SU-DHL-6 (cell line): ENCODE data around the gene CNTN5.

Source experiments
- H2AFZ ChIP-seq: fragments of 200-600 bp; sonication (generic); 2 replicates; pipeline ENCODE4 v1.6.1; 2014; ENCODE audit warnings: low read depth, mild to moderate bottlenecking, moderate library complexity, mixed read lengths, antibody characterized with exemption, low read length; ENCODE audit not compliant: severe bottlenecking
- H3F3A ChIP-seq: fragments of 200-600 bp; shearing (Covaris generic); 2 replicates; pipeline ENCODE4 v1.6.0; 2016; ENCODE audit warnings: antibody characterized with exemption, mild to moderate bottlenecking; ENCODE audit not compliant: insufficient read depth
- H3K27ac ChIP-seq: fragments of 200-600 bp; sonication (generic); 2 replicates; pipeline ENCODE4 v1.5.1; 2016; ENCODE audit warnings: low read depth, mild to moderate bottlenecking, low read length, moderate library complexity, mixed read lengths
- H3K27me3 ChIP-seq: fragments of 200-600 bp; sonication (generic), shearing (Covaris generic); 2 replicates; pipeline ENCODE4 v1.6.0; 2014; ENCODE audit warnings: mild to moderate bottlenecking, low read length
- H3K36me3 ChIP-seq: fragments of 200-600 bp; sonication (generic); 2 replicates; pipeline ENCODE4 v1.6.1; 2014; ENCODE audit warnings: mild to moderate bottlenecking, low read length, mixed read lengths
- H3K4me2 ChIP-seq: fragments of 300-600, 200-600 bp; shearing (Covaris generic), sonication (generic); 2 replicates; pipeline ENCODE4 v1.6.0; 2014; ENCODE audit warnings: low read length, low read depth, mild to moderate bottlenecking; ENCODE audit not compliant: poor library complexity, severe bottlenecking
- H3K4me3 ChIP-seq: fragments of 200-600 bp; sonication (generic); 2 replicates; pipeline ENCODE4 v1.5.1; 2014; ENCODE audit warnings: antibody characterized with exemption, low read length, mild to moderate bottlenecking, mixed read lengths; ENCODE audit not compliant: insufficient read depth, poor library complexity, severe bottlenecking
- H3K79me2 ChIP-seq: fragments of 200-600 bp; sonication (generic); 2 replicates; pipeline ENCODE4 v1.6.1; 2014; ENCODE audit warnings: mild to moderate bottlenecking, low read length, moderate library complexity; ENCODE audit not compliant: insufficient read depth
- H3K9ac ChIP-seq: fragments of 200-600 bp; sonication (generic); 2 replicates; pipeline ENCODE4 v1.7.0; 2014; ENCODE audit warnings: mild to moderate bottlenecking, low read length
- H3K9me2 ChIP-seq: fragments of 200-600 bp; sonication (generic); replicated peaks from 2 replicates; pipeline ENCODE4 v1.6.1; 2014; ENCODE audit warnings: low read length; ENCODE audit not compliant: insufficient read depth
- H3K9me3 ChIP-seq: fragments of 200-600 bp; sonication (generic); 2 replicates; pipeline ENCODE4 v1.6.1; 2014; ENCODE audit warnings: low read length, mixed read lengths; ENCODE audit not compliant: insufficient read depth
- H4K20me1 ChIP-seq: fragments of 200-600 bp; sonication (generic); 2 replicates; pipeline ENCODE4 v1.6.1; 2014; ENCODE audit warnings: low read depth, mild to moderate bottlenecking, antibody characterized with exemption, low read length, moderate library complexity, mixed read lengths
- EZH2phosphoT487 ChIP-seq: fragments of 200-600 bp; sonication (generic), shearing (Covaris generic); conservative IDR thresholded peaks from 2 replicates; pipeline ENCODE4 v1.6.1; 2018; ENCODE audit warnings: mild to moderate bottlenecking, antibody characterized with exemption, low read length, moderate library complexity, mixed read lengths
- TF ChIP-seq, protein P1 (sequence below): fragments of 200-600 bp; sonication (generic); IDR thresholded peaks from one replicate; pipeline ENCODE4 v1.5.1; 2017; ENCODE audit warnings: antibody characterized with exemption, mild to moderate bottlenecking, low read length, moderate library complexity; ENCODE audit not compliant: insufficient read depth, poor library complexity, severe bottlenecking

The CNTN5 gene

DNA sequence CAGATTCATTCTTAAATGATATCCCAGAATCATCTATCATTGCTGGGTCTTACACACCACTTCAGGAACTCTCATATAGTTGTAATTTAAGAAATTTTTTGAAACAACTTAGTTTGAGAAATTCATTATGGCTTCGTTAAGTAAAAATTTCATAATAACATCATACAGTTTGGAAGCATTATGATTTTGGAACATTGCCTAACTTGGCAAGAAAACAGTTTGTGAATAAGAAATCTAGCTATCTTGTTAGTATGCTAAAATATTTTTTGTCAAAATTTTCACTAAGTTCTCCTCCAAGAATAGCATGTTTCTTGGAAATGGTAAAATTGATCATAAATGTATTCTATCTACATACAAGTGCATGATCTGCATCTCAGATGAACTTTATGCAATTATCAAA, 217.7 kb downstream of the CNTN5 start:
- Histone ChIP-seq H2AFZ (no peak overlapping the region), H3K9me2 (0 out of 2 replicates have a peak, but pooled peaks cover 3% of the 10 kb centered on the region), H3K27me3 (no peaks in the 10 kb centered on the region), H3F3A (no peaks in the 10 kb centered on the region), H3K36me3 (no peaks in the 10 kb centered on the region), H3K27ac (no peak overlapping the region), H3K4me3 (no peak overlapping the region), H3K4me2 (no peak overlapping the region), H3K9ac (no peak overlapping the region), H4K20me1 (no peaks in the 10 kb centered on the region), H3K9me3 (no peaks in the 10 kb centered on the region), H3K79me2 (no peaks in the 10 kb centered on the region)
- TF ChIP-seq EZH2phosphoT487 = no peak
- TF ChIP-seq, protein P1, sequence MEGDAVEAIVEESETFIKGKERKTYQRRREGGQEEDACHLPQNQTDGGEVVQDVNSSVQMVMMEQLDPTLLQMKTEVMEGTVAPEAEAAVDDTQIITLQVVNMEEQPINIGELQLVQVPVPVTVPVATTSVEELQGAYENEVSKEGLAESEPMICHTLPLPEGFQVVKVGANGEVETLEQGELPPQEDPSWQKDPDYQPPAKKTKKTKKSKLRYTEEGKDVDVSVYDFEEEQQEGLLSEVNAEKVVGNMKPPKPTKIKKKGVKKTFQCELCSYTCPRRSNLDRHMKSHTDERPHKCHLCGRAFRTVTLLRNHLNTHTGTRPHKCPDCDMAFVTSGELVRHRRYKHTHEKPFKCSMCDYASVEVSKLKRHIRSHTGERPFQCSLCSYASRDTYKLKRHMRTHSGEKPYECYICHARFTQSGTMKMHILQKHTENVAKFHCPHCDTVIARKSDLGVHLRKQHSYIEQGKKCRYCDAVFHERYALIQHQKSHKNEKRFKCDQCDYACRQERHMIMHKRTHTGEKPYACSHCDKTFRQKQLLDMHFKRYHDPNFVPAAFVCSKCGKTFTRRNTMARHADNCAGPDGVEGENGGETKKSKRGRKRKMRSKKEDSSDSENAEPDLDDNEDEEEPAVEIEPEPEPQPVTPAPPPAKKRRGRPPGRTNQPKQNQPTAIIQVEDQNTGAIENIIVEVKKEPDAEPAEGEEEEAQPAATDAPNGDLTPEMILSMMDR = no peak

DNA sequence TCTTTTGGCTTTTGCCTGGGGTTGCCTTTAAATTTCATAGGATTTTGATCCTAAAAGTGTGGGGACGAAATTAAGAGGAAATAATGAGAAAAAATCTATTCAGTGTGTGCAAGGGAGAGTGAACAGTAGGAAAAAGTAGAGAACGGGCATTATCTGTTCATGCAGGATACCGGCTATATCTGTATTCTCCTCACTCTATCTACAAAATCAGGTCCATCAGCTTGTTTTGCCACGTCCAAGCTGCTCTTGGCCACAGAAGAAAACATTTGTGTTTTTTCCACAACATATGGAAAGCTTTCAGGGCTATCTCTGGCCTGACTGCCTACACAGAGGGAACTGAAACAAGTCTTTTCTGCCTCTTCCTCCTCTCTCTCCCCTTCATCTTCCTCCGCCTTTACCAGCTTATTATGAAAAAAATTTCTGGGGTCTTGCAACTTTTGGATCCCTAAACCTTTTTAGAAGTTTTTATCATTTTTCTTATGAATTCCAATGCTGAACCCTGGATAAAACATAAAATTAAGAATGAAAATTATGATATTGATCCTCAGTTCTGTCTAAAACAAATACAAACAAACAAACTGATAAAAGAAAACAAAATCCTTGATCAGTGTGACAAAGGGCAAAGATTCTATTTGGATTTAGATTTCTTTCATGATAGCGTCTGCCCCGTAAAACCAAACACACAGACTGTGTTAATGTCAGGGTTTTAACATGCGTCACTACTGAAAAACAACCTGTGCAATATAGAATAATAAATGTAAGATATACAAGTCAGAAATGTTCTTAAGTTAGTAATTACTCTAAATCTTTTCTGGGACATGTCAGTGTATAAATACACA, 219.7 kb downstream of the CNTN5 start:
- TF ChIP-seq, protein P1 = no peak
- TF ChIP-seq EZH2phosphoT487 = no peak

DNA sequence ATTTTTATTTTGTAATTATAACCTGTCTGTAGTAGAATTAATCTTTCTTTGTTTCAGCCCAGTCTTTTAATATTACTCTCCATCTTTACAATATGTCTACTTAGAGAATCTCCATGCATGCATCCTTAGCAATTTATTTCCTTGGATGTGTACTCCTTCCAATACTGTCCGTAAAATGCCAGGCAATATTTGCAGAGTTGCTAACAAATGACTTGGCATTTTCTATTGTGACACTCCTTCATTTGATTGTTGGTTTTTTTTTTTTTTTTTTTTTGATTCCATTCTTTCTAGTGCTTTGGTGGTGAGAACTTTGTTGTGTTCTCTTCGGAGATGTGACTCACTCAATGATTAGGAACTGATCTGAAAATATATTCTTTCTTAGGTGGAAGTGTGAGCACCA, 220.3 kb downstream of the CNTN5 start:
- no peak overlapping the region for H3K27ac ChIP-seq
- H2AFZ ChIP-seq = no peak overlapping the region
- H3K4me2 ChIP-seq = no peak overlapping the region
- H3K4me3 ChIP-seq = no peak overlapping the region
- no peaks in the 10 kb centered on the region for H3K9me3 ChIP-seq
- H3K27me3 ChIP-seq = no peaks in the 10 kb centered on the region
- no peak for TF ChIP-seq EZH2phosphoT487
- H3K79me2 ChIP-seq = no peaks in the 10 kb centered on the region
- no peaks in the 10 kb centered on the region for H3F3A ChIP-seq
- H3K9me2 ChIP-seq = 0 out of 2 replicates have a peak, but pooled peaks cover 3% of the 10 kb centered on the region
- H3K9ac ChIP-seq = no peak overlapping the region
- H3K36me3 ChIP-seq = no peaks in the 10 kb centered on the region
- no peaks in the 10 kb centered on the region for H4K20me1 ChIP-seq

More for the DNA sequence above, 219.7 kb downstream of the CNTN5 start:
- Histone ChIP-seq H3K4me2 (no peak overlapping the region), H3K4me3 (no peak overlapping the region), H3K27me3 (no peaks in the 10 kb centered on the region), H3K36me3 (no peaks in the 10 kb centered on the region), H3K9me3 (no peaks in the 10 kb centered on the region), H3K9ac (no peak overlapping the region), H3F3A (no peaks in the 10 kb centered on the region), H3K9me2 (0 out of 2 replicates have a peak, but pooled peaks cover 3% of the 10 kb centered on the region), H3K27ac (no peak overlapping the region), H2AFZ (no peak overlapping the region), H3K79me2 (no peaks in the 10 kb centered on the region), H4K20me1 (no peaks in the 10 kb centered on the region)

DNA sequence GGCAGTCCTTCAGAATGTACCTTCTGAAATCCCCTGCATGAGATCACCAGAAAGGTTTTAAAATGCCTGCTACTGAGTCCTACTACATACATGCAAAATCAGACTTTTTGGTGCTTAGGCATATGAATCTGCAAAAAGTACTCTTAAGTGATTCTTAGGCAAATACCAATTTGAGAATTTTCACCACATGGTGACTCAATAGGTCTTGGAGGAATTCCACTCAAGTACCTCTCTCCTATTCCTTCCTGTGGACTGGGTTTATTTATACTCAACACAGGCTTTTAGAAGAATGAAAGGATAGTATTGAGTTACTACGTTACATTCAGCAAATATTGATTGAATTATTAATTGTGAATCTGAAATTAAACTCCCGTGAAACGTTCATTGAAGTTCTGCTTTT, 223.9 kb downstream of the CNTN5 start:
- Histone ChIP-seq H3K9me2 (0 out of 2 replicates have a peak, but pooled peaks cover 3% of the 10 kb centered on the region), H3K9me3 (no peaks in the 10 kb centered on the region; the same call in 1 of the 2 replicates), H3K27ac (no peak overlapping the region), H3K9ac (no peak overlapping the region), H3K4me3 (no peak overlapping the region), H3K4me2 (no peak overlapping the region), H2AFZ (no peak overlapping the region), H3K79me2 (no peaks in the 10 kb centered on the region), H4K20me1 (no peaks in the 10 kb centered on the region), H3K36me3 (no peaks in the 10 kb centered on the region), H3K27me3 (no peaks in the 10 kb centered on the region), H3F3A (no peaks in the 10 kb centered on the region)
- no peak for TF ChIP-seq EZH2phosphoT487
- TF ChIP-seq, protein P1 = no peak
